DOHH2 (cell line): Measurements from ENCODE around the gene GTPBP3.

Source experiments
- CTCF ChIP-seq: fragments of 200-600 bp; sonication (generic); IDR thresholded peaks from one replicate; pipeline ENCODE4 v1.5.1; 2014; ENCODE audit warnings: antibody characterized with exemption, mild to moderate bottlenecking, low read depth, low read length; ENCODE audit not compliant: poor library complexity, severe bottlenecking
- EZH2phosphoT487 ChIP-seq: fragments of 200-600 bp; sonication (generic); IDR thresholded peaks from 2 replicates; pipeline ENCODE4 v1.6.1; 2017; ENCODE audit warnings: borderline replicate concordance, mild to moderate bottlenecking, antibody characterized with exemption, low read length, moderate library complexity, mixed read lengths

- TF ChIP-seq CTCF (no peak), EZH2phosphoT487 (no peak)
Observed at GRCh38 chr19:17333611-17334413, 3.5 kb upstream of the GTPBP3 start.
